HEK293T (cell line): Measurements from ENCODE around the gene MAD2L2.

Experiments used
- BHLHE40 ChIP-seq: fragments of 450-650 bp; IDR thresholded peaks from 2 replicates; pipeline ENCODE4 v1.6.1; 2016; ENCODE audit warnings: mild to moderate bottlenecking, moderate library complexity, borderline replicate concordance
- SP1 ChIP-seq: fragments of 450-650 bp; IDR thresholded peaks from 2 replicates; pipeline ENCODE4 v1.6.1; 2017

DNA sequence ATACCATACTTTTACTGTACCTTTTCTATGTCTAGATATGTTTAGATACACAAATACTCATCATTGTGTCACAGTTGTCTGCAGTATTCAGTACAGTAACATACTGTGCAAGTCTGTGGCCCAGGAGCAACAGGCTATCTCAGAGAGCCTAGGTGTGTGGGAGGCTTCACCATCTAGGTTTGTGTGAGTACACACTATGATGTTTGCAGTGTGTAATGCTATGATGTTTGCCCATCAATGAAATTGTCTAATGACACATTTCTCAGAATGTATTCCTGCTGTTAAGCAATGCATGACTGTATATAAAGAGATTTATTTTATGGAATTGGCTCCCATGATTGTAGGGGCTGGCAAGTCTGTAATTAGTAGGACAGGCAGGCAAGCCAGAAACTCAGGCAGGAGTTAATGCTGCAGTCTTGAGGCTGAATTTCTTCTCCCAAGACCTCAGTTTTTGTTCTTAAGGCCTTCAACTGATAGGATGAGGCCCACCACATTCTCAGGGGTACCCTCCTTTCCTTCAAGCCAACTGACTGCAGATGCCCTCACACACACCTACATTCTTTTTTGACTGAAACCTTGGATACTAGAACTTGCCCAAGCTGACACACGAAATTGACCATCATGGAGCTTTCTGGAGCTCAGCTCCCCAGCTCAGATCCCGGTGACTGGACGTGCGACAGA is 47.3 kb upstream of the MAD2L2 start:
- no peak for TF ChIP-seq BHLHE40
- no peak for TF ChIP-seq SP1
